Activated CD4-positive, alpha-beta T cell treated with anti-CD3 and anti-CD28 coated beads, Interleukin-10, Interleukin-2, amounts not matched to agents 100 ng/mL and 50 ng/mL, durations not matched to agents 16 hours and 8 hours (primary cell): ENCODE measurements around the gene CACNA2D1.

Source experiments
- DNase-seq: peaks from one replicate; pipeline ENCODE4 v3.0.0-alpha.2; 2020

CACNA2D1 gene

DNA sequence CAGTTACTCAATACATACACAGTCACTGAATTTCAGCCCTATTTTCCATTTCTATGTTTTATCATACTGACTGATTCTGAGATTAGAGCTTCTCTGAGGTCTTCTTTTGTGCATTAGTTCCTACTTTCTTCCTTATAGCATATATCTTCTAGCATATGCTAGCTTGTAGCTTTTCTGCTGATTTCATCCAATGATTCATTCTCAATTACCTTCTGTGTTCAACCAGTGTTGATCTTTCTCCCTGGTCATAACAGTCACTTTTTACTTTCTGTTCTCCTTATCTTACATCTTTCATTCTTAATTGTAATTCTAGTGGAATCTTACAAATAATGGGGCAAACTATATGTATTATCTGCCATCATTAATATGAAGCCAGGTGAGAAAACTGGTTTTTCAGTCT, 514.2 kb downstream of the CACNA2D1 start:
- DNase-seq = no peak

DNA sequence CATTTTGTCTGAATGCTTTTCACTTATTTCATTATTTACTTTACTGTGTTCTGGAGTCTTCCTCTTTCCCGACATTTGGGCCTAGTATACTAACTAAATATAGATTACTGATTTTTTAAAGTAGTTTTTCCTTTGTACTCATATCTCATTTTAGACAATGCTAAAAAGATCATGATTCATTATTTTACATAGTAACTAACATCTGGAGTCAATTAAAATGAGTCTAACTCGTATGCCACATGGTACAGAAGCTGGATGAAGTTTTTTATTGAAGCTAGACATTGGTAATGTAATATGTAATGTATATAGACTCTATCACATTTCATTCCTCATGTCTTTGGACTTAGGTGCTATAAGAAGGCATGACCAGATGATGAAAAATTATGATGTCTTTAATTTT, 517.4 kb downstream of the CACNA2D1 start:
- no peak for DNase-seq

DNA sequence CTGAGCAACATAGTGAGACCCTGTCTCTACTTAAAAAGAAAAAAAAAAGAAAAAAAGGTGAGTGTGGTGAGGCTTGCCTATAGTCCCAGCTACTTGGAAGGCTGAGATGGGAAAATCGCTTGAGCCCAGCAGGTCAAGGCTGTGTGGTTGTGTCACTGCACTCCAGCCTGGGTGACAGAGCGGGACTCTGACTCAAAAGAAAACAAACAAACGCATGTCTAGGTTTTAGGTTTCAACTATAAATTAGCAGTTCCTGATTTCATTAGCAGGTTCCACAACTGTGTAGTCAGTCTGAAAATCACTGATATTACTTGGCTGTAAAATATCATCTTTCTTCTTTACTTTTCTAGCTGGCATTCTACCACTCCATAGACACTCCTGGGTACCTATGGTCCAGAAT, 518.0 kb downstream of the CACNA2D1 start:
- no peak for DNase-seq

DNA sequence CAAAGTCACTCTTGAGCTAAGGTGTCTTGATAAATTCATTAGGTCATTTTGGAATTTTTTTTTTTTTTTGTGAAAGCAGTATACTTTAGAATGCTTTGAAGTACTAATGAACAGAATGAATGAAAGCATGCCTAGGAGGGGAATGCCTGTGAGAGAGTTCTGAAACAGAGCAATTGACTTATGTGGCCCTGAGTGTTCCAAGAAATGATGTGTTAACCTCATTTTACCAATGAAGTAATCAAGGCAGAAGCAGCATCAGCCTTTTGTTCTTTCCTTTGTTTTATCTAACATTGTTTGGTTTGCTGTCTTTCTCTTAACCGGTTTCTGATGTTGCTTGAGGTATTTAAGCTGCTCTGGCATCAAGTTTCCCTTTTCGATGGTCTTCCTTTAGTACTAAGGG, 519.1 kb downstream of the CACNA2D1 start:
- DNase-seq = no peak

DNA sequence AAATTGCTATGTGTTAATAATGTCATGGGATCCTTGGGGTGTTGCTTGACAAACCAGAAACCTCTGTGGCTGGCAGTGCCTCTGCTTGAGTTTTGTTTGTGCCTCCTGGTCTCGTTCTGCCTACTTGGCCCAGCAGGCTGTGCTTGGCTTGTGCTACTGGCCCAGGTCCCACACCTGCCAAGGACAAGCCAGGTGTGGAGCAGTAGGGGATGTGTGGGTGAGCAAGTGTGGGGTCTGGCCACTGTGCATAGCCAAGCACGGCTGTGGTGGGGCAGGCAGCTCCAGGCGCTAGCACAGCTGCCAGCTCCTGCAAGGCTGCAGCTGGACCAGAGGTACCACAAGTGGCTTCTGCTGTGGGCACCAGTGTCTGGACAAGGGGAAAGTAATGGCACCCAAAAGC, 524.1 kb downstream of the CACNA2D1 start:
- no peak for DNase-seq

DNA sequence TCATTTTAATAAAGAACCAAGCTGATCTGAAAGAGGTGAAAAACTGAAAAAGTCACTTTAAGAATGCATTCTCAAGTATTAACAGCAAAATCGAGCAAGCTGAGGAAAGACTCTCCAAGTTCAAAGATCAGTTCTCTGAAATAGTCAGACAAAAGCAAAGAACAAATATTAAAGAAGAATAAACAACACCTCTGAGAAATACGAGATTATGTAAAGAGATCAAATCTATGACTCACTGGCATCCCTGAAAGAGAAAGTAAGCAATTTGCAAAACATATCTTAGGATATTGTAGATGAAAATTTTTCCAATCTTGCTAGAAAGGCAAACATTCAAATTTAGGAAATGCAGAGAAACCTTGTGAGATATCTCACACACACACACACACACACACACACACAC, 535.4 kb downstream of the CACNA2D1 start:
- DNase-seq = no peak

DNA sequence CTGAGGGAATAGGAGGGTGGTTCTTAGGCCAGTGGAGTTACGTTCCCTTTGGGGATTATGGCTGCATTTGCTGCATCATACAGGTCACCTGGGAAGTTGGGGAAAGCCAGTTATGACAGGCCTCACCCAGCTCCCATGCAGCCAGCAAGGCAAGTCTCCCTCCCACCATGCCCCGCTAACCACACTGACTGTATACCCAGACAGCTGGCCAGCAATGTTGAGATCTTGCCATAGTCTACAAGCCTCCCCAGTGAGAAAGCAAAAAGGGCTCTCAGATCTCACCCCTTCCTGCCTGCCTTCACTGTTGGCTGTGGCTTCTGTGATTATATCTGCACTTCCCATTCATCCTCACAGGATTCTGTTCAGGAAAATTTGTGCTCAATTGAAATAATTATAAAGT, 540.5 kb downstream of the CACNA2D1 start:
- DNase-seq = no peak

DNA sequence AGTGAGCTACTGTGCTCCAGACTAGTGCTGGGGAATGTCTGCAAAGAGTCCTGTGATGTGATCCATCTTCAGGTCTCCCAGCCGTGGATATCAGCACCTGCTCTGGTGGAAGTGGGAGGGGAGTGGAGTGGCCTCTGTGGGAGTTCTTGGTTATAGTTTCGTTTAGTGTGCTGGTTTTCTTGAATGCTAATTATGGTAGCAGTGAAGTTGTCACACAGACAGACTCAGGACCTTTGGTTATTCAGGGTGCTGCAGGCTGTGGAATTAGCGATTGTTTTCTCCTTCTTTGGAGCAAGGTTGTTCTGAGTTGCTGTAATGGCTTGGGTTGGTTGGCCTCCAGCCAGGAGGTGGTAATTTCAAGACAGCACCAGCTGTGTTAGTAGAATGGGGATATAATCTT, 541.0 kb downstream of the CACNA2D1 start:
- no peak for DNase-seq
